H1 (cell line): Measurements from ENCODE around the gene CBFA2T2. TPM values are rescaled to one million over a fixed set of nuclear protein-coding genes. Genes with fewer than 3 reads are reported as not detected.

Experiments used
- CTCF ChIA-PET: fragments of 300-600 bp; sonication (Branson Sonifier 250); formaldehyde crosslinking; loops from one replicate; lab custom pipeline; 2021; ENCODE audit not compliant: partially characterized antibody; lab: Charles Lee
- POLR2A ChIA-PET: fragments of 300-600 bp; sonication (Branson Sonifier 250); formaldehyde crosslinking; loops from one replicate; lab custom pipeline; 2021; ENCODE audit warnings: inconsistent platforms; ENCODE audit not compliant: partially characterized antibody; lab: Charles Lee
- DNase-seq, 2 experiments: peaks; one replicate each; pipeline versions ENCODE4 v3.0.0 to v3.0.0-alpha.2; 2010 to 2022; ENCODE audit warnings: low spot score in 2 of 2, low read depth in 1 of 2, mixed read lengths in 1 of 2
- FAIRE-seq: peaks from 2 replicates; lab custom pipeline; 2011; peaks lifted over from hg19 to GRCh38; lab: Jason Lieb, UNC
- H2AFZ ChIP-seq: 2 replicates; pipeline ENCODE4 v1.8.1; 2012; ENCODE audit warnings: low read length, inconsistent platforms
- H2AK5ac ChIP-seq: 2 replicates; pipeline ENCODE4 v1.6.1; 2013; ENCODE audit warnings: low read depth, low read length
- H2BK120ac ChIP-seq: replicated peaks from 2 replicates; pipeline ENCODE3; 2013; ENCODE audit warnings: low read depth, low read length, inconsistent platforms
- H2BK12ac ChIP-seq: 2 replicates; pipeline ENCODE4 v1.6.1; 2013; ENCODE audit warnings: low read depth, low read length
- H2BK15ac ChIP-seq: 2 replicates; pipeline ENCODE4 v1.6.1; 2013; ENCODE audit warnings: low read length
- H2BK20ac ChIP-seq: 2 replicates; pipeline ENCODE4 v1.6.1; 2013; ENCODE audit warnings: low read length
- H2BK5ac ChIP-seq: 2 replicates; pipeline ENCODE4 v1.6.1; 2013; ENCODE audit warnings: low read depth, low read length
- H3K14ac ChIP-seq: 2 replicates; pipeline ENCODE4 v1.6.1; 2013; ENCODE audit warnings: inconsistent platforms; ENCODE audit not compliant: insufficient read length
- H3K18ac ChIP-seq: 2 replicates; pipeline ENCODE4 v1.6.1; 2013; ENCODE audit warnings: low read length; ENCODE audit errors: extremely low read depth
- H3K23ac ChIP-seq: 2 replicates; pipeline ENCODE4 v1.6.1; 2013; ENCODE audit warnings: inconsistent platforms; ENCODE audit not compliant: insufficient read length
- H3K23me2 ChIP-seq: 2 replicates; pipeline ENCODE4 v1.6.1; 2013; ENCODE audit warnings: low read depth, low read length
- H3K27ac ChIP-seq: 2 replicates; pipeline ENCODE4 v1.6.1; 2011; ENCODE audit warnings: low read depth, low read length, inconsistent platforms
- H3K27me3 ChIP-seq, 4 experiments: replicated peaks in 1 of 4; 1 replicate in 1 of 4; 2 replicates in 3 of 4; pipeline versions ENCODE4 v1.6.1 to v1.8.1; 2011 to 2013; ENCODE audit warnings: low read length in 3 of 4, mild to moderate bottlenecking in 3 of 4, inconsistent platforms in 2 of 4, mixed read lengths in 2 of 4, moderate library complexity in 1 of 4; ENCODE audit not compliant: control insufficient read depth in 3 of 4, insufficient read depth in 3 of 4; ENCODE audit errors: extremely low read depth in 1 of 4
- H3K36me3 ChIP-seq, 4 experiments: 2 replicates each; pipeline versions ENCODE4 v1.6.1 to v1.8.1; 2011 to 2013; ENCODE audit warnings: mild to moderate bottlenecking in 4 of 4, low read length in 3 of 4, moderate library complexity in 2 of 4, control low read depth in 1 of 4, inconsistent platforms in 1 of 4; ENCODE audit not compliant: insufficient read depth in 4 of 4, control insufficient read depth in 2 of 4
- H3K4ac ChIP-seq: replicated peaks from 2 replicates; pipeline ENCODE3; 2013; ENCODE audit warnings: low read length, low read depth, mixed read lengths, inconsistent platforms; ENCODE audit not compliant: insufficient read length
- H3K4me1 ChIP-seq, 4 experiments: replicated peaks in 1 of 4; 1 replicate in 1 of 4; 2 replicates in 3 of 4; pipeline versions ENCODE4 v1.6.1 to v1.8.1; 2011 to 2013; ENCODE audit warnings: low read length in 3 of 4, inconsistent platforms in 2 of 4, mixed read lengths in 1 of 4; ENCODE audit not compliant: insufficient read depth in 4 of 4, control insufficient read depth in 3 of 4
- H3K4me2 ChIP-seq, 2 experiments: 2 replicates each; pipeline versions ENCODE4 v1.6.1 to v1.8.1; 2011 to 2013; ENCODE audit warnings: low read depth in 2 of 2, low read length in 2 of 2, control low read depth in 1 of 2, inconsistent platforms in 1 of 2, mild to moderate bottlenecking in 1 of 2; ENCODE audit not compliant: insufficient read depth in 1 of 2
- H3K4me3 ChIP-seq, 4 experiments: fragments of 200-600, 300-600 bp in 1 of 4; sonication (generic), shearing (Covaris generic), sonication (Bioruptor Twin) in 1 of 4; 2 replicates each; pipeline versions ENCODE4 v1.5.1 to v1.8.1; 2011 to 2016; ENCODE audit warnings: low read length in 4 of 4, low read depth in 3 of 4, control low read depth in 2 of 4, inconsistent platforms in 2 of 4, mild to moderate bottlenecking in 2 of 4, mixed read lengths in 1 of 4, moderate library complexity in 1 of 4; ENCODE audit not compliant: insufficient read depth in 2 of 4; ENCODE audit errors: extremely low read depth in 1 of 4
- H3K56ac ChIP-seq: replicated peaks from 2 replicates; pipeline ENCODE3; 2013; ENCODE audit warnings: low read depth, mild to moderate bottlenecking, mixed read lengths, low read length, inconsistent platforms; ENCODE audit not compliant: insufficient read length
- H3K79me1 ChIP-seq: 2 replicates; pipeline ENCODE4 v1.6.1; 2013; ENCODE audit warnings: low read depth, low read length, control low read depth
- H3K79me2 ChIP-seq, 2 experiments: 2 replicates each; pipeline versions ENCODE4 v1.6.1 to v1.8.1; 2012 to 2013; ENCODE audit warnings: low read length in 2 of 2, mild to moderate bottlenecking in 2 of 2, inconsistent platforms in 1 of 2; ENCODE audit not compliant: insufficient read depth in 2 of 2, control insufficient read depth in 1 of 2
- H3K9ac ChIP-seq, 4 experiments: replicated peaks in 1 of 4; 1 replicate in 1 of 4; 2 replicates in 3 of 4; pipeline versions ENCODE4 v1.6.1 to v1.8.1; 2011 to 2013; ENCODE audit warnings: low read depth in 3 of 4, low read length in 3 of 4, control low read depth in 2 of 4, mild to moderate bottlenecking in 2 of 4, moderate library complexity in 2 of 4, inconsistent platforms in 1 of 4; ENCODE audit errors: extremely low read depth in 1 of 4
- H3K9me3 ChIP-seq, 2 experiments: 2 replicates each; pipeline versions ENCODE4 v1.6.1 to v1.8.1; 2012 to 2013; ENCODE audit warnings: mild to moderate bottlenecking in 2 of 2, moderate library complexity in 2 of 2, control low read depth in 1 of 2, inconsistent platforms in 1 of 2, low read depth in 1 of 2, low read length in 1 of 2, mixed read lengths in 1 of 2; ENCODE audit not compliant: insufficient read depth in 2 of 2
- H4K20me1 ChIP-seq, 2 experiments: replicated peaks in 1 of 2; 2 replicates each; pipeline versions ENCODE3 to v1.8.1; 2011 to 2013; ENCODE audit warnings: inconsistent platforms in 2 of 2, low read length in 2 of 2, mild to moderate bottlenecking in 1 of 2; ENCODE audit not compliant: insufficient read depth in 2 of 2, control insufficient read depth in 1 of 2
- H4K5ac ChIP-seq: 2 replicates; pipeline ENCODE4 v1.6.1; 2013; ENCODE audit warnings: low read length, low read depth, mixed read lengths, inconsistent platforms; ENCODE audit not compliant: insufficient read length
- H4K8ac ChIP-seq: 2 replicates; pipeline ENCODE4 v1.8.0; 2013; ENCODE audit warnings: mild to moderate bottlenecking, moderate library complexity, low read length, inconsistent platforms; ENCODE audit not compliant: insufficient read depth; ENCODE audit errors: extremely low read depth
- H4K91ac ChIP-seq: replicated peaks from 2 replicates; pipeline ENCODE3; 2013; ENCODE audit warnings: low read length, mixed read lengths, inconsistent platforms; ENCODE audit not compliant: insufficient read length
- ASH2L ChIP-seq: fragments of 200-600, 300-600 bp; sonication (generic); IDR thresholded peaks from one replicate; pipeline ENCODE4 v1.7.1; 2017; ENCODE audit warnings: low read length
- BCL11A ChIP-seq, 2 experiments: IDR thresholded peaks; one replicate each; pipeline ENCODE4 v1.6.1; 2011; ENCODE audit warnings: low read depth in 2 of 2, low read length in 2 of 2, mild to moderate bottlenecking in 2 of 2
- CHD2 ChIP-seq: IDR thresholded peaks from 2 replicates; pipeline ENCODE4 v1.6.1; 2012; ENCODE audit warnings: low read length, improper control_type of control experiment
- E2F6 ChIP-seq: IDR thresholded peaks from 2 replicates; pipeline ENCODE4 v1.6.1; 2012; ENCODE audit warnings: inconsistent platforms
- NANOG ChIP-seq: IDR thresholded peaks from 2 replicates; pipeline ENCODE4 v1.6.1; 2011; ENCODE audit warnings: low read length, low read depth, mild to moderate bottlenecking, inconsistent platforms; ENCODE audit not compliant: insufficient read depth, poor library complexity, severe bottlenecking
- PHF8 ChIP-seq: fragments of 200-600 bp; sonication (generic); conservative IDR thresholded peaks from 2 replicates; pipeline ENCODE4 v1.7.1; 2012; ENCODE audit warnings: low read depth, mild to moderate bottlenecking, inconsistent platforms, low read length, moderate library complexity
- POLR2A ChIP-seq, 2 experiments: IDR thresholded peaks; 1 replicate in 1 of 2; 2 replicates in 1 of 2; pipeline ENCODE4 v1.6.1; 2011; ENCODE audit warnings: low read depth in 2 of 2, low read length in 2 of 2, mild to moderate bottlenecking in 2 of 2; ENCODE audit errors: control extremely low read depth in 1 of 2
- RAD21 ChIP-seq, 2 experiments: IDR thresholded peaks in 1 of 2; conservative IDR thresholded peaks in 1 of 2; 2 replicates each; pipeline ENCODE4 v1.6.1; 2011; ENCODE audit warnings: low read depth in 2 of 2, low read length in 2 of 2, improper control_type of control experiment in 1 of 2, inconsistent platforms in 1 of 2, mild to moderate bottlenecking in 1 of 2, moderate library complexity in 1 of 2
- RNF2 ChIP-seq: fragments of 200-900, 300-1000 bp; sonication (generic); IDR thresholded peaks from 2 replicates; pipeline ENCODE4 v1.7.1; 2016; ENCODE audit warnings: borderline replicate concordance, low read depth, mild to moderate bottlenecking, antibody characterized with exemption, low read length; ENCODE audit not compliant: poor library complexity, severe bottlenecking; ENCODE audit errors: missing control alignments
- SAP30 ChIP-seq: fragments of 300-600 bp; sonication (generic); IDR thresholded peaks from 2 replicates; pipeline ENCODE4 v1.7.1; 2012; ENCODE audit warnings: low read length, moderate library complexity, mild to moderate bottlenecking, inconsistent platforms; ENCODE audit not compliant: insufficient read depth, insufficient replicate concordance
- SUZ12 ChIP-seq: fragments of 200-600 bp; sonication (generic); IDR thresholded peaks from 2 replicates; pipeline ENCODE4 v1.6.1; 2012; ENCODE audit warnings: mild to moderate bottlenecking, inconsistent platforms, low read length, moderate library complexity, mixed read lengths
- TEAD4 ChIP-seq: IDR thresholded peaks from 2 replicates; pipeline ENCODE4 v1.6.1; 2012; ENCODE audit warnings: low read depth, low read length, inconsistent platforms, mixed read lengths
- YY1 ChIP-seq: IDR thresholded peaks from 2 replicates; pipeline ENCODE4 v1.6.1; 2011; ENCODE audit warnings: low read depth, mild to moderate bottlenecking, low read length
- WGBS, 2 experiments: shearing (Covaris generic) in 1 of 2; methylation state at CpG; one replicate each; pipeline versions ENCODE4 v1.1.6 to v1.1.7; 2013 to 2015; ENCODE audit warnings: low lambda C conversion rate in 2 of 2, mixed read lengths in 2 of 2, inconsistent platforms in 1 of 2, low coverage in 1 of 2, missing lambda C conversion rate in 1 of 2; ENCODE audit not compliant: insufficient replicate concordance in 2 of 2, insufficient coverage in 1 of 2, insufficient read length in 1 of 2; ENCODE audit errors: extremely low coverage in 1 of 2, missing lambda C conversion rate in 1 of 2; 5-methylcytosine and 5-hydroxymethylcytosine counted together
- polyA plus RNA-seq, 7 experiments: library from polyadenylated mRNA; depleted of rRNA in 3 of 7; stranded (reverse) in 5 of 7; unstranded in 2 of 7; fragments of >200 nt in 5 of 7; fragments of 200-250 nt in 2 of 7; gene quantifications; 1 replicate in 5 of 7; 2 replicates in 1 of 7; 4 replicates in 1 of 7; pipeline versions ENCODE4 v1.2.1 to v1.2.3, GENCODE V29; 2011 to 2013; ENCODE audit warnings: missing spikeins in 2 of 7, mixed read lengths in 2 of 7
- total RNA-seq: library from RNA; stranded (reverse); fragmentation: NEBNext Ultra II Directional; extraction: Animal tissue kit (Norgen Biotek cat#: 25700); gene quantifications from 2 replicates; pipeline ENCODE4 v1.2.1, GENCODE V29; 2021

Gene CBFA2T2
- total and polyA plus RNA-seq, 2 of the 8 experiments (the other 6 are each of a cell fraction or from before 2014, with no cell fraction given), result 11.6 to 12.9 TPM

DNA sequence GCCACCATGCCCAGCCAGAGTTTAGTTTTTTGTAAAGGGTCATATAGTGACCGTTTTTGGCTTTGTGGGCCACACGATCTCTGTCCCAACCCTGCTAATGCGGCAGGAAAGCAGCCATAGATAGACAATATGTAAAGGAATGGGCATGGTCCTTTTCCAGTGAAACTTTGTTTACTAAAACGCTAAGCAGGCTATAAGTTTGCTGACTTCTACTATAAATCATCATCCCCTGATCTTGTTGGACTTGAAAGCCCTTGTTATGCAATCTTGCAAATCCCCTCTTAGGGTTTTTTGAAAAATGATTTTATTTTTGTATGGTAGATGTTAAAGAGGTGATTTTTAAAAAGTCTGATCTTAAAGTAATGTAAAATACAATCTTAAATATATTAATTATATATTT lies 63.6 kb downstream of the CBFA2T2 start:
- WGBS, 2 experiments, result 80% methylated on average over 4 of the region's 4 CpGs; no CpG with 5 or more reads in 1 of the 2 experiments
- no peak overlapping the region; the same call in 1 of the 2 replicates for H2BK15ac ChIP-seq
- ChIA-PET CTCF (interaction anchor here (1.2 kb wide), 1 partner anchor 10 kb away, joined by 3 read pairs; no protein-coding TSS in a partner anchor), POLR2A (interaction anchor here (0.6 to 1.6 kb wide), 2 partner anchors 8 to 62 kb away, joined by 3 to 4 read pairs; no protein-coding TSS in a partner anchor)
- no peak overlapping the region for H2BK120ac ChIP-seq
- H3K27ac ChIP-seq, result no peak overlapping the region
- no peak overlapping the region for H4K5ac ChIP-seq
- no peaks in the 10 kb centered on the region for H3K27me3 ChIP-seq
- H2BK5ac ChIP-seq, result no peak overlapping the region
- H3K4me1 ChIP-seq, result no peaks in the 10 kb centered on the region; a peak in 1 of 7 replicates
- no peak for FAIRE-seq
- no peak overlapping the region for H3K23ac ChIP-seq
- H3K14ac ChIP-seq, result no peak overlapping the region
- H2AK5ac ChIP-seq, result no peak overlapping the region
- H3K9me3 ChIP-seq, result no peaks in the 10 kb centered on the region
- no peaks in the 10 kb centered on the region; the same call in 1 of the 2 replicates for H3K79me1 ChIP-seq
- no peak overlapping the region for H4K8ac ChIP-seq
- H2BK12ac ChIP-seq, result no peak overlapping the region
- H3K9ac ChIP-seq, result no peak overlapping the region
- no peak overlapping the region for H3K18ac ChIP-seq
- H3K4ac ChIP-seq, result no peak overlapping the region
- H4K20me1 ChIP-seq, result no peaks in the 10 kb centered on the region
- no peaks in the 10 kb centered on the region; a peak in 1 of 4 replicates for H3K79me2 ChIP-seq
- H2AFZ ChIP-seq, result no peak overlapping the region
- H3K23me2 ChIP-seq, result no peaks in the 10 kb centered on the region
- no peak for DNase-seq
- H3K56ac ChIP-seq, result no peak overlapping the region
- H2BK20ac ChIP-seq, result no peak overlapping the region
- H3K4me3 ChIP-seq, result no peak overlapping the region
- H3K36me3 ChIP-seq, result no peaks in the 10 kb centered on the region
- no peak overlapping the region for H4K91ac ChIP-seq
- H3K4me2 ChIP-seq, result no peak overlapping the region
- TF ChIP-seq YY1, result no peak
- TF ChIP-seq TEAD4, result no peak
- TF ChIP-seq E2F6, result no peak
- no peak for TF ChIP-seq SAP30
- TF ChIP-seq NANOG, result no peak
- no peak for TF ChIP-seq RAD21 (IDR thresholded peaks at IDR 0.05 in 1 of 2, conservative IDR thresholded peaks at IDR 0.05 in 1 of 2; ENCODE audit: low read depth in 2 of 2, low read length in 2 of 2)
- no peak for TF ChIP-seq ASH2L
- TF ChIP-seq POLR2A (IDR thresholded peaks at IDR 0.05; ENCODE audit: control extremely low read depth in 1 of 2, low read depth in 2 of 2, low read length in 2 of 2), result no peak
- TF ChIP-seq CHD2, result no peak
- no peak for TF ChIP-seq BCL11A (IDR thresholded peaks at IDR 0.05; ENCODE audit: low read depth in 2 of 2, low read length in 2 of 2)
- no peak for TF ChIP-seq PHF8
- TF ChIP-seq RNF2, result no peak
- TF ChIP-seq SUZ12, result no peak
